Measurements from ENCODE around the gene DNASE1. TPM values are rescaled to one million over a fixed set of nuclear protein-coding genes. Genes with fewer than 3 reads are reported as not detected.

Gene DNASE1
- total RNA-seq (2021) (46.8 and 63.3 TPM in 2 replicates), Bru-seq, nascent RNA (percentile 65 among the genes with signal in this experiment), BruChase-seq, experiment 1, labeled RNA remaining after a 2-hour chase (percentile 85 among the genes with signal in this experiment), BruChase-seq, experiment 2, labeled RNA remaining after a 6-hour chase (percentile 80 among the genes with signal in this experiment)
- long read RNA-seq, partial matches to known transcripts = 16 of 62 reads
- long read RNA-seq, other reads (novel, unspliced or antisense) = 46 of 62 reads

GRCh38 chr16:3654249-3654991 lies at the start of gene DNASE1:
TSS of gene DNASE1 (plus strand) at chr16:3654691. CDS start at chr16:3655374, 683 bp downstream.
- H3K4me3 ChIP-seq = no peak within 1 kb of the TSS
- peaks cover 10% of the 10 kb centered on the region; the same call in 1 of the 2 replicates for H4K20me1 ChIP-seq (ENCODE audit: insufficient read depth)
- peaks cover 17% of the 10 kb centered on the region for H3F3A ChIP-seq (ENCODE audit: insufficient read depth, low read depth)
- ChIA-PET CTCF (no interaction called here), POLR2A (ENCODE audit: unreplicated experiment) (no interaction called here)
- DNase-seq = peak in 1 of 2 experiments; percentile 67
- no peaks in the 10 kb centered on the region for H3K9me2 ChIP-seq (ENCODE audit: insufficient read depth)
- H3K36me3 ChIP-seq (ENCODE audit: low read depth) = peaks cover 19% of the 10 kb centered on the region; the same call in 1 of the 2 replicates
- intact Hi-C loops (cut with micrococcal nuclease; ENCODE audit: unreplicated experiment) = no loop called here
- BruUV-seq (replicated peaks) = no TSS peak
- TF ChIP-seq CTCF (conservative IDR thresholded peaks at IDR 0.05) (peak; percentile 79), EZH2 (IDR thresholded peaks at IDR 0.05; ENCODE audit: low read depth) (no peak)
- H3K9me3 ChIP-seq (ENCODE audit: insufficient read depth, low read depth) = no peaks in the 10 kb centered on the region
- no peaks in the 10 kb centered on the region for H3K4me1 ChIP-seq (replicated peaks; ENCODE audit: insufficient read depth)
- H2AFZ ChIP-seq = no peak within 1 kb of the TSS
- H3K79me2 ChIP-seq (ENCODE audit: low read depth) = no peaks in the 10 kb centered on the region
- H3K27me3 ChIP-seq (ENCODE audit: insufficient read depth, low read depth) = no peaks in the 10 kb centered on the region
- no peak within 1 kb of the TSS for H3K4me2 ChIP-seq
- no peak within 1 kb of the TSS for H3K27ac ChIP-seq

- Histone ChIP-seq H3K9me3 (ENCODE audit: insufficient read depth, low read depth) (no peaks in the 10 kb centered on the region), H2AFZ (no peak overlapping the region), H3K4me2 (no peak overlapping the region), H3K27ac (no peak overlapping the region), H4K20me1 (ENCODE audit: insufficient read depth) (no peaks in the 10 kb centered on the region), H3K4me3 (no peak overlapping the region), H3K9me2 (ENCODE audit: insufficient read depth) (no peaks in the 10 kb centered on the region), H3K36me3 (ENCODE audit: low read depth) (no peaks in the 10 kb centered on the region), H3K79me2 (ENCODE audit: low read depth) (0 out of 2 replicates have a peak, but pooled peaks cover 5% of the 10 kb centered on the region), H3K4me1 (replicated peaks; ENCODE audit: insufficient read depth) (peaks cover 9% of the 10 kb centered on the region), H3F3A (ENCODE audit: insufficient read depth, low read depth) (peaks cover 6% of the 10 kb centered on the region; the same call in 1 of the 2 replicates), H3K27me3 (ENCODE audit: insufficient read depth, low read depth) (no peaks in the 10 kb centered on the region)
- ChIA-PET POLR2A (ENCODE audit: unreplicated experiment) (no interaction called here), CTCF (no interaction called here)
- no peak for DNase-seq
- TF ChIP-seq EZH2 (IDR thresholded peaks at IDR 0.05; ENCODE audit: low read depth) (no peak), CTCF (conservative IDR thresholded peaks at IDR 0.05) (no peak)
- BruUV-seq (replicated peaks) = no TSS peak
- intact Hi-C loops (cut with micrococcal nuclease; ENCODE audit: unreplicated experiment) = no loop called here
Observed at GRCh38 chr16:3606441-3606840, 48.0 kb upstream of the DNASE1 start.

- H3K4me2 ChIP-seq = no peak overlapping the region
- no TSS peak for BruUV-seq (replicated peaks)
- intact Hi-C loops (cut with micrococcal nuclease; ENCODE audit: unreplicated experiment) = no loop called here
- no peak for TF ChIP-seq EZH2 (IDR thresholded peaks at IDR 0.05; ENCODE audit: low read depth)
- TF ChIP-seq CTCF (conservative IDR thresholded peaks at IDR 0.05) = no peak
- peaks cover 6% of the 10 kb centered on the region; the same call in 1 of the 2 replicates for H3F3A ChIP-seq (ENCODE audit: insufficient read depth, low read depth)
- H3K36me3 ChIP-seq (ENCODE audit: low read depth) = no peaks in the 10 kb centered on the region
- DNase-seq = no peak
- no peaks in the 10 kb centered on the region for H3K27me3 ChIP-seq (ENCODE audit: insufficient read depth, low read depth)
- ChIA-PET CTCF (no interaction called here), POLR2A (ENCODE audit: unreplicated experiment) (no interaction called here)
- peaks cover 10% of the 10 kb centered on the region for H3K79me2 ChIP-seq (ENCODE audit: low read depth)
- peaks cover 9% of the 10 kb centered on the region for H3K4me1 ChIP-seq (replicated peaks; ENCODE audit: insufficient read depth)
- H3K9me3 ChIP-seq (ENCODE audit: insufficient read depth, low read depth) = no peaks in the 10 kb centered on the region
- H3K9me2 ChIP-seq (ENCODE audit: insufficient read depth) = no peaks in the 10 kb centered on the region
- H2AFZ ChIP-seq = no peak overlapping the region
- no peak overlapping the region for H3K27ac ChIP-seq
- no peak overlapping the region for H3K4me3 ChIP-seq
- H4K20me1 ChIP-seq (ENCODE audit: insufficient read depth) = no peaks in the 10 kb centered on the region
Observed at GRCh38 chr16:3607161-3607560, 47.3 kb upstream of the DNASE1 start.
